ENCODE measurements around the gene KIAA1191. TPM values are rescaled to one million over a fixed set of nuclear protein-coding genes. Genes with fewer than 3 reads are reported as not detected.

KIAA1191 gene
- total RNA-seq, 1 experiment from 2014 or later = 30.6 TPM

- in situ Hi-C loops (cut with HindIII; ENCODE audit: low pct_unique_long_range_greater_than_20kb, low sequenced_read_pairs) = no loop called here
- peak; percentile 28 for DNase-seq (ENCODE audit: low read depth, low spot score)
These were observed 10.3 kb upstream of the KIAA1191 start for GRCh38 chr5:176371621-176372539.

GRCh38 chr5:176369934-176370711 is 8.6 kb upstream of the KIAA1191 start:
- in situ Hi-C loops (cut with HindIII; ENCODE audit: low pct_unique_long_range_greater_than_20kb, low sequenced_read_pairs) = no loop called here
- peak; percentile 6 for DNase-seq (ENCODE audit: low read depth, low spot score)

- no peak for DNase-seq (ENCODE audit: low read depth, low spot score)
- in situ Hi-C loops (cut with HindIII; ENCODE audit: low pct_unique_long_range_greater_than_20kb, low sequenced_read_pairs) = no loop called here
These were observed 7.2 kb upstream of the KIAA1191 start for GRCh38 chr5:176368726-176369125.

- no peak for DNase-seq (ENCODE audit: low read depth, low spot score)
- in situ Hi-C loops (cut with HindIII; ENCODE audit: low pct_unique_long_range_greater_than_20kb, low sequenced_read_pairs) = no loop called here
These were observed 4.8 kb upstream of the KIAA1191 start for GRCh38 chr5:176366232-176366894.

GRCh38 chr5:176365351-176366231 is 4.0 kb upstream of the KIAA1191 start, which contains the start of gene ARL10:
TSS of gene ARL10 (plus strand) at chr5:176365487. CDS start at chr5:176365564, 77 bp downstream.
- DNase-seq (ENCODE audit: low read depth, low spot score) = no peak
- in situ Hi-C loops (cut with HindIII; ENCODE audit: low pct_unique_long_range_greater_than_20kb, low sequenced_read_pairs) = no loop called here

- in situ Hi-C loops (cut with HindIII; ENCODE audit: low pct_unique_long_range_greater_than_20kb, low sequenced_read_pairs) = no loop called here
- no peak for DNase-seq (ENCODE audit: low read depth, low spot score)
These were observed 3.3 kb upstream of the KIAA1191 start for GRCh38 chr5:176364765-176365350.

GRCh38 chr5:176362233-176362490 is 598 bp upstream of the KIAA1191 start:
- in situ Hi-C loops (cut with HindIII; ENCODE audit: low pct_unique_long_range_greater_than_20kb, low sequenced_read_pairs) = no loop called here
- DNase-seq (ENCODE audit: low read depth, low spot score) = no peak

- peak; percentile 10 for DNase-seq (ENCODE audit: low read depth, low spot score)
- in situ Hi-C loops (cut with HindIII; ENCODE audit: low pct_unique_long_range_greater_than_20kb, low sequenced_read_pairs) = no loop called here
These were observed 599 bp downstream of the KIAA1191 start for GRCh38 chr5:176360894-176361436.

- in situ Hi-C loops (cut with HindIII; ENCODE audit: low pct_unique_long_range_greater_than_20kb, low sequenced_read_pairs) = no loop called here
- DNase-seq (ENCODE audit: low read depth, low spot score) = no peak
These were observed 1.9 kb downstream of the KIAA1191 start for GRCh38 chr5:176359658-176360057.

GRCh38 chr5:176356179-176356566 is 5.4 kb downstream of the KIAA1191 start:
- DNase-seq (ENCODE audit: low read depth, low spot score) = no peak
- in situ Hi-C loops (cut with HindIII; ENCODE audit: low pct_unique_long_range_greater_than_20kb, low sequenced_read_pairs) = no loop called here

- in situ Hi-C loops (cut with HindIII; ENCODE audit: low pct_unique_long_range_greater_than_20kb, low sequenced_read_pairs) = no loop called here
- no peak for DNase-seq (ENCODE audit: low read depth, low spot score)
These were observed 6.0 kb downstream of the KIAA1191 start for GRCh38 chr5:176355400-176356178.

GRCh38 chr5:176353533-176353932 is 8.0 kb downstream of the KIAA1191 start:
- DNase-seq (ENCODE audit: low read depth, low spot score) = no peak
- in situ Hi-C loops (cut with HindIII; ENCODE audit: low pct_unique_long_range_greater_than_20kb, low sequenced_read_pairs) = no loop called here

GRCh38 chr5:176352116-176352878 is 9.3 kb downstream of the KIAA1191 start:
- no peak for DNase-seq (ENCODE audit: low read depth, low spot score)
- in situ Hi-C loops (cut with HindIII; ENCODE audit: low pct_unique_long_range_greater_than_20kb, low sequenced_read_pairs) = no loop called here

GRCh38 chr5:176350416-176350815 is 11.1 kb downstream of the KIAA1191 start:
- in situ Hi-C loops (cut with HindIII; ENCODE audit: low pct_unique_long_range_greater_than_20kb, low sequenced_read_pairs) = no loop called here
- DNase-seq (ENCODE audit: low read depth, low spot score) = no peak

GRCh38 chr5:176342766-176343458 is 18.7 kb downstream of the KIAA1191 start:
- in situ Hi-C loops (cut with HindIII; ENCODE audit: low pct_unique_long_range_greater_than_20kb, low sequenced_read_pairs) = no loop called here
- DNase-seq (ENCODE audit: low read depth, low spot score) = no peak
